Activated T-cell treated with anti-CD3 and anti-CD28 coated beads for 24 hours (primary cell): Measurements from ENCODE around the gene TUT4.

ENCODE experiments used
- DNase-seq: peaks from one replicate; pipeline ENCODE4 v3.0.0-alpha.2; 2020; ENCODE audit warnings: low read depth

TUT4 gene

GRCh38 chr1:52460694-52461093 is 92.2 kb downstream of the TUT4 start:
- no peak for DNase-seq

GRCh38 chr1:52455686-52456085 is 97.2 kb downstream of the TUT4 start:
- DNase-seq, result no peak

GRCh38 chr1:52454779-52455178 is 98.1 kb downstream of the TUT4 start:
- DNase-seq, result no peak

- DNase-seq, result no peak
Measured at GRCh38 chr1:52454127-52454526, 98.8 kb downstream of the TUT4 start.

GRCh38 chr1:52444463-52444862 is 108.4 kb downstream of the TUT4 start:
- no peak for DNase-seq

GRCh38 chr1:52439976-52440375 is 112.9 kb downstream of the TUT4 start:
- no peak for DNase-seq

GRCh38 chr1:52436817-52437216 is 116.1 kb downstream of the TUT4 start:
- DNase-seq, result no peak

- DNase-seq, result no peak
Measured at GRCh38 chr1:52435650-52436049, 117.2 kb downstream of the TUT4 start.

GRCh38 chr1:52435211-52435610 is 117.7 kb downstream of the TUT4 start:
- DNase-seq, result no peak

- DNase-seq, result no peak
Measured at GRCh38 chr1:52432807-52433206, 120.1 kb downstream of the TUT4 start.

GRCh38 chr1:52427152-52427551 is 125.7 kb downstream of the TUT4 start:
- no peak for DNase-seq

- DNase-seq, result no peak
Measured at GRCh38 chr1:52426371-52426770, 126.5 kb downstream of the TUT4 start.

GRCh38 chr1:52424813-52425212 is 128.1 kb downstream of the TUT4 start:
- DNase-seq, result no peak

GRCh38 chr1:52424231-52424636 is 128.7 kb downstream of the TUT4 start:
- DNase-seq, result no peak

GRCh38 chr1:52423771-52424170 is 129.1 kb downstream of the TUT4 start:
- DNase-seq, result peak; percentile 44

- DNase-seq, result no peak
Measured at GRCh38 chr1:52423055-52423454, 129.8 kb downstream of the TUT4 start.

GRCh38 chr1:52420713-52421112 is 132.2 kb downstream of the TUT4 start:
- no peak for DNase-seq

- no peak for DNase-seq
Measured at GRCh38 chr1:52416811-52417210, 136.1 kb downstream of the TUT4 start.

GRCh38 chr1:52414942-52415341 is 137.9 kb downstream of the TUT4 start:
- DNase-seq, result no peak

GRCh38 chr1:52413410-52413989 is 139.4 kb downstream of the TUT4 start:
- DNase-seq, result no peak

GRCh38 chr1:52404975-52405338 is 147.9 kb downstream of the TUT4 start:
- no peak for DNase-seq

GRCh38 chr1:52404116-52404974 is 148.5 kb downstream of the TUT4 start, which contains the start of the genes ORC1 and PRPF38A:
ORC1 (minus strand) TSS chr1:52404423; CDS start chr1:52402223, 2,200 bp downstream.
PRPF38A (plus strand) TSS chr1:52404602; CDS start chr1:52404750, 148 bp downstream.
- peak; percentile 96 for DNase-seq

- DNase-seq, result peak; percentile 53
Measured at GRCh38 chr1:52403566-52404115, 149.3 kb downstream of the TUT4 start.
